Posterior vena cava (tissue), 2 donors: ENCODE measurements around the gene TRIM29. TPM values are rescaled to one million over a fixed set of nuclear protein-coding genes. Genes with fewer than 3 reads are reported as not detected.
"Not testable (repeated sequence)": the region's sequence is repeated elsewhere in the genome, so short reads cannot be mapped to it uniquely, and the experiment has no call there.

Source experiments
- DNase-seq: peaks from one replicate; pipeline ENCODE4 v3.0.0-alpha.2; 2020; ENCODE audit warnings: low spot score
- intact Hi-C, 2 donors: fragments of 100-400 bp; cut with DNase I; formaldehyde crosslinking; loops; one replicate each; pipeline versions ENCODE4 v1.14.1 to v1.14.2; 2022 to 2023
- long read RNA-seq, 2 donors: library from polyadenylated mRNA; unstranded; transcript quantifications; one replicate each; pipeline ENCODE4 v2.0.0, GENCODE V29; 2020 to 2021
- total RNA-seq, 2 donors: library from RNA; stranded (reverse); fragmentation: NEBNext Ultra II Directional; extraction: Animal tissue kit (Norgen Biotek cat#: 25700); gene quantifications; one replicate each; pipeline ENCODE4 v1.2.1, GENCODE V29; 2021
- donor health status: DM: yes; HTN: yes; CAD: no.
- donor health status: DM: yes; HTN: yes; CAD: no.

The TRIM29 gene, protein sequence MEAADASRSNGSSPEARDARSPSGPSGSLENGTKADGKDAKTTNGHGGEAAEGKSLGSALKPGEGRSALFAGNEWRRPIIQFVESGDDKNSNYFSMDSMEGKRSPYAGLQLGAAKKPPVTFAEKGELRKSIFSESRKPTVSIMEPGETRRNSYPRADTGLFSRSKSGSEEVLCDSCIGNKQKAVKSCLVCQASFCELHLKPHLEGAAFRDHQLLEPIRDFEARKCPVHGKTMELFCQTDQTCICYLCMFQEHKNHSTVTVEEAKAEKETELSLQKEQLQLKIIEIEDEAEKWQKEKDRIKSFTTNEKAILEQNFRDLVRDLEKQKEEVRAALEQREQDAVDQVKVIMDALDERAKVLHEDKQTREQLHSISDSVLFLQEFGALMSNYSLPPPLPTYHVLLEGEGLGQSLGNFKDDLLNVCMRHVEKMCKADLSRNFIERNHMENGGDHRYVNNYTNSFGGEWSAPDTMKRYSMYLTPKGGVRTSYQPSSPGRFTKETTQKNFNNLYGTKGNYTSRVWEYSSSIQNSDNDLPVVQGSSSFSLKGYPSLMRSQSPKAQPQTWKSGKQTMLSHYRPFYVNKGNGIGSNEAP
- total RNA-seq: 1 to 10 TPM; 8.5 to 8.7 TPM
- long read RNA-seq, donor 1, partial matches to known transcripts: 4 of 6 reads
- long read RNA-seq, donor 1, other reads (novel, unspliced or antisense): 2 of 6 reads
- long read RNA-seq, donor 2, partial matches to known transcripts: 3 of 5 reads
- long read RNA-seq, donor 2, other reads (novel, unspliced or antisense): 2 of 5 reads

GRCh38 chr11:120137611-120138521 lies at the start of gene TRIM29:
Gene TRIM29 (minus strand): TSS chr11:120138113. CDS start chr11:120138031, 82 bp downstream.
- intact Hi-C loops: no loop called here
- DNase-seq: peak; percentile 75

DNA sequence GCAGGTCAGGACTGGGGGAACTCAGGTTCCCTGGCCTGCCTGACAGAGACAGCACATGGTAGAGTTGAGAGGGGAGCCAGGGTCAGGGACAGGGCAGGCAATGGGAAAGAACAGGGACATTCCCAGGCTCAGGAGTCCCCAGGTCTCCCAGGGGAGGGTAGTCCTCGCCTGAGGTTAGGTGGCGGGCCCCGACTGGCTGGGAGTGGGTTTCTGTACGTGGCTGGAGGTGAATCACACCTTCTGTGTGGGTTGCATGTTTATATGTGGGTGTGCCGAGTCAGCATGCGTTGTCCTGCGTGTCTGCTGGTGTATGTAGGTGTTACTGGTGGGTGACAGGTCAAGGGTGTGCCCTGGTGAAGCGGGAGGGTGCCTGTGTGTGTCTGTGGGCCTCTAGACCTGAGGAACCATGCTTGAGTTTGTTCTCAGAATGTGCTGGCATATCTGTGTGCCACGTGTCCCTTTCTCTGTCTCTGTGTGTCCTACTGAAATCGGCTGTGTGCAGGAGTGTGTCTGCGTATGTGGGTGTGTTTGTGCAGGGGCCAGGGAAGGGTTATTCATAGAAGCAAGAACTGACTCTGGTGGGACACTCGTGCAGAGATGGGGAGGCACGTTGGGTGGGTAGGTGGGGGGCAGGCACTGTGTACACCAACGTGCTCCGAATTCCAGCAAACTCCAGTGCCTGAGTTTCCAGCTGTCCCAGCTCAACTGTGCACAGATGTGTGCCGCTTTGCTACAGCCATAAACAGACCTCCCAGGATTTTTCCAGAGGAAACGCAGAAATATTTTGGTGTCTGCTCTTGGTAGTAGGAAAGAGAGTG lies 49.1 kb upstream of the TRIM29 start:
- peak; percentile 60 for DNase-seq
- intact Hi-C loops: no loop called here

- DNase-seq: peak; percentile 40
- intact Hi-C loops: no loop called here
These were observed 48.5 kb upstream of the TRIM29 start for GRCh38 chr11:120186456-120186773.

- DNase-seq: peak; percentile 18
These were observed 48.0 kb upstream of the TRIM29 start for GRCh38 chr11:120185706-120186455.

GRCh38 chr11:120184946-120185705 lies 47.2 kb upstream of the TRIM29 start:
- intact Hi-C loops: no loop called here
- peak; percentile 87 for DNase-seq

More at GRCh38 chr11:120185706-120186455, 48.0 kb upstream of the TRIM29 start:
- intact Hi-C loops: no loop called here

- DNase-seq: peak; percentile 82
- intact Hi-C loops: no loop called here
These were observed 46.5 kb upstream of the TRIM29 start for GRCh38 chr11:120184371-120184945.

DNA sequence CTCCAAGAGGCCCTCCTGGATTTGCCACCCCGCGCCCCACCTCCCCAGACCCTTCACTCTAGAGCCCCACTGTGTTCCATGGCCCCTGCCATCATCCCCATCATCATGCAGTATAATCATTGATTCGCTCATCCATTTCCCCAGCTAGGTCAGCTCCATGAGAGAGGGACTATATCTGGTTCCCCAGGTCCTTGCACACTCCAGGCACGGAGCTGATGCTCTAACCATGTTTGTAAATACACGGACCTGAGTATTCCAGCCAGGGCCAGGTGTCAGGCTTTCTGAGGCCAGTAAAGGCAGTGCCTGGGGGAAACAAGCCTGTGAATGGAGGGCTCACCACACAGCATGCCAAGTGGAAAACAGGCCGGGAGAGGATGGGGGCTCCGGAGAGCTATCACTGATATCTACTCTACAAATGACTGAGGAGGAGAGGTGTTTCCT lies 45.8 kb upstream of the TRIM29 start:
- intact Hi-C loops: no loop called here

GRCh38 chr11:120182790-120183491 lies 45.0 kb upstream of the TRIM29 start:
- intact Hi-C loops: no loop called here

More for the DNA sequence above, 45.8 kb upstream of the TRIM29 start:
- DNase-seq: peak; percentile 47

GRCh38 chr11:120182372-120182771 lies 44.5 kb upstream of the TRIM29 start:
- peak; percentile 18 for DNase-seq
- intact Hi-C loops: no loop called here

More at GRCh38 chr11:120182790-120183491, 45.0 kb upstream of the TRIM29 start:
- DNase-seq: peak; percentile 86

DNA sequence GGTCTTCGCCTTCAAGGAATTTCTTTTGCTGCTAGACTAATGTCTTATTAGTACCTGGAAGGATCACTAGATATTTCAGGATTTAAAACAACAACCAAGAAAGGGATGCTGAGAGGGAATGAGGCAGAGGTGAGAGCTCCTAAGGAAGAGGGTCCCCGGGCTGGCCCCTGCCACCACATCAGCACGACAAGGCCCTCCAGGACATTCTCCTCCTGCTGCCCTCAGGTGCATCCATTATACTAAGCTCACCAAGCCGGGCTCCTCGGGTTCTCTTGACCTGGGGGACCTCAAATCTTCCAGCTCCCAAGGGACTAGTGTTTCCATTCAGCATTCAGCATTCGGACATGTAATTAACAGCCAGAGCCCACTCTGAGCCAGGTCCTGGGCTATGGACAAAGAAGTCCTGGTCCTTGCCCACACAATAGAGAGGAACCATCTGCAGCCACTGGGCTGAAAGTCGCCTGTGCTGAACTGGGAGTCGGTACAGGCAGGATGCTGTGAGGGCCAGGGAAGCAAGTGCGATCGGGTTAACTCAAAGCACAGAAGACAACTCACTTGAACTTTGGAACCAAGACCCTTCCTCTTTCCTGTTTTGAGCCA lies 43.6 kb upstream of the TRIM29 start:
- intact Hi-C loops: loop anchor here in 1 of 2 donors (1.0 kb wide), 1 partner anchor 9 kb away; no protein-coding TSS in a partner anchor
- peak; percentile 46 for DNase-seq

GRCh38 chr11:120180551-120181232 lies 42.8 kb upstream of the TRIM29 start:
- peak; percentile 79 for DNase-seq
- intact Hi-C loops: loop anchor here in 1 of 2 donors (1.0 kb wide), 1 partner anchor 8 kb away; no protein-coding TSS in a partner anchor

DNA sequence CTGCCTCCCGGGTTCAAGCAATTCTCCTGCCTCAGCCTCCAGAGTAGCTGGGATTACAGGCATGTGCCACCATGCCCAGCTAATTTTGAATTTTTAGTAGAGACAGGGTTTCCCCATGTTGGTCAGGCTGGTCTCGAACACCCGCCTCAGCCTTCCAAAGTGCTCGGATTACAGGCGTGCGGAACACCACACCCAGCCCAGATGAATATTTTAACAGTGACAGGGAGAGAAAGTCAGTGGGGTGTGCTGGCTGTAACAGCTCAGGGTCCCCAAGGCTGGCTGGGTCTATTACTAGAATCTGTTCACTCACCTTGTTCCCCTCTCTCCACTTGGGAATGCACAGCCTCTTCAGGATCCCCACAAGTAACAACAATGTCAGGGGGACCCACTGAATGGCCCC lies 42.1 kb upstream of the TRIM29 start:
- DNase-seq, intact Hi-C loops: not testable (repeated sequence)

DNA sequence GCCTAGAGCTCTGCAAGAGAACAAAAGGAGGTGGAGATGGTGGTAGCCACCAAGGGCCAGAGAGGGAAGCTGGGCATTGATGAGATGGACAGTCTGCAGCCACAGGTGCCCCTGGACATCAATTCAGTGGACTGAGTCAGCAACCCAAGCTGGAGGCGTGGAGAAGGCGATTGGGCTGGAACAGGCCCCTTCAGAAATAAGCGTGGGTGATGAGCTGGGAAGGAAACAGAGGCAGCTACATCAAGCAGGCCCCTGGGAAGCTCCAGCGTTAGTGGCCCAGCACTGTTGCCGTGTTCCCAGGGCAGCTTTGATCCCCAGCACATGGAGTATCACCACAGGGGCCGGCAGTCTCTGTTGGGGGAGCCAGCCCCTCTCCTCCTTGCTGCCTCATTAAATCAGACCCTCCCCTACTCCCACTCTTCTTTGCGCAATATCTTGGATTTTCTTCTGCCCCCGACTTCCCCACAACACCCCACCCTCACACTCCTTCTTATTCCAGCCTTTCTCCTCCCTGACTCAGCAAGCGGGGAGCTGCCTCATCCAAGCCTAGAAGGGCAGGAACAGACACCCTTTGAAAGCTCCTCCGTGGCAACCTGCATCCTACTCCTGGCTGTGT lies 41.3 kb upstream of the TRIM29 start:
- intact Hi-C loops: no loop called here

DNA sequence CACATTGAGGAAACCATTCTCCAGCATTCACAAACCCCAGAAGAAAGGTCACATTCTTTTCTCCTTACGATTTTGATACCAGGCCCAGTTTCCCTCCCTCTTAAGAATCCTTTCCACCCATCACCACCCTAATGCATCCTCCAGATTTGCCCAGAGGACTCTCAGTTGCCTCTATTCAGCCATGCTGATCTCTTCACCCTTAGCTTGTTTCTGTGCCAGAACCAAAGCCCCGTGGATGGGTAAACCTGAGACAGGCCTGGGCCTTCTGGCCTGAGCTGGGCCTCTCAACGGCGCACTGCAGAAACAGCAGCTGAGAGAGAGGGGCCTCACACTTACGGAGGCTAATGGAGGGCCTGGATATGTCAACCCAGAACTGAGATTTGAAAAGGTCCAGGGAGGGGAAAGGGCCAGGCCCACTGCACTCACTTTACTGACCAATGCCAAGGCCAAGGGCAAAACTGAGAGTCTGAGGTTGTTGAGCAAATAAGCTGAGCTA lies 40.7 kb upstream of the TRIM29 start:
- peak; percentile 58 for DNase-seq
- intact Hi-C loops: no loop called here

More for the DNA sequence above, 41.3 kb upstream of the TRIM29 start:
- DNase-seq: peak; percentile 74
